Left colon (tissue), 2 donors: ENCODE results near the gene TAAR9. TPM values are rescaled to one million over a fixed set of nuclear protein-coding genes. Genes with fewer than 3 reads are reported as not detected.
"Not testable (repeated sequence)": the region's sequence is repeated elsewhere in the genome, so short reads cannot be mapped to it uniquely, and the experiment has no call there.

Experiments
- ATAC-seq: fragments of 200-7000 bp; cut with Tn5 transposase; one replicate; pipeline ENCODE4 v1.9.1; 2020; ENCODE audit warnings: mild to moderate bottlenecking, moderate library complexity
- DNase-seq, 2 donors: peaks; one replicate each; pipeline ENCODE4 v3.0.0-alpha.2; 2020
- intact Hi-C, 2 donors: fragments of 100-400 bp; cut with DNase I in 1 of 2; cut with micrococcal nuclease in 1 of 2; formaldehyde crosslinking; loops; one replicate each; pipeline versions ENCODE4 v1.11.2 to v1.14.0; 2022; cut with DNase I, micrococcal nuclease
- total RNA-seq, 2 donors: library from RNA; stranded (reverse); fragmentation: NEBNext Ultra II Directional; extraction: Animal tissue kit (Norgen Biotek cat#: 25700); gene quantifications; one replicate each; pipeline ENCODE4 v1.2.1, GENCODE V29; 2021
- donor health status: DM: no; HTN: no; CAD: no.
- donor health status: DM: yes; HTN: yes; CAD: no.

The TAAR9 gene
- total RNA-seq, 2 donors from 2014 or later, result not detected

- intact Hi-C loops, result no loop called here
- ATAC-seq (peak; percentile 94), DNase-seq (peak; percentile 89 to 91)
Measured at GRCh38 chr6:132512638-132513632, 25.1 kb upstream of the TAAR9 start, which contains the start of gene STX7. TSS of gene STX7 (minus strand) at chr6:132513116. CDS start at chr6:132503530, 9,586 bp downstream.

GRCh38 chr6:132513831-132514545 is 24.1 kb upstream of the TAAR9 start:
- no peak for DNase-seq

GRCh38 chr6:132515386-132515785 is 22.7 kb upstream of the TAAR9 start:
- DNase-seq, result no peak
- intact Hi-C loops, result no loop called here
- ATAC-seq, result no peak

More at GRCh38 chr6:132513831-132514545, 24.1 kb upstream of the TAAR9 start:
- intact Hi-C loops, result no loop called here
- ATAC-seq, result no peak

GRCh38 chr6:132520953-132521352 is 17.1 kb upstream of the TAAR9 start:
- ATAC-seq, result no peak
- intact Hi-C loops, result no loop called here
- no peak for DNase-seq

- intact Hi-C loops, result no loop called here
- DNase-seq (no peak), ATAC-seq (no peak)
Measured at GRCh38 chr6:132524646-132525045, 13.4 kb upstream of the TAAR9 start.

- intact Hi-C loops, result no loop called here
- ATAC-seq (no peak), DNase-seq (no peak)
Measured at GRCh38 chr6:132525866-132526265, 12.2 kb upstream of the TAAR9 start.

- intact Hi-C loops, result no loop called here
- DNase-seq, result no peak
- no peak for ATAC-seq
Measured at GRCh38 chr6:132526461-132526860, 11.6 kb upstream of the TAAR9 start.

GRCh38 chr6:132527791-132528190 is 10.3 kb upstream of the TAAR9 start:
- peak; percentile 58 for ATAC-seq

GRCh38 chr6:132530293-132530974 is 7.6 kb upstream of the TAAR9 start:
- ATAC-seq (peak; percentile 79), DNase-seq (peak; percentile 39 to 47)
- intact Hi-C loops, result no loop called here

More at GRCh38 chr6:132527791-132528190, 10.3 kb upstream of the TAAR9 start:
- intact Hi-C loops, result no loop called here
- DNase-seq, result no peak

GRCh38 chr6:132534546-132534945 is 3.5 kb upstream of the TAAR9 start:
- intact Hi-C loops, DNase-seq, ATAC-seq: not testable (repeated sequence)

GRCh38 chr6:132537145-132537544 is 932 bp upstream of the TAAR9 start:
- intact Hi-C loops, result no loop called here
- no peak for ATAC-seq
- no peak for DNase-seq

- DNase-seq, result no peak
- ATAC-seq, result no peak
- intact Hi-C loops, result no loop called here
Measured at GRCh38 chr6:132544826-132545225, 6.7 kb downstream of the TAAR9 start.

GRCh38 chr6:132548746-132549463 is 10.8 kb downstream of the TAAR9 start:
- no peak for DNase-seq
- ATAC-seq, result no peak
- intact Hi-C loops, result no loop called here

GRCh38 chr6:132551214-132551613 is 13.1 kb downstream of the TAAR9 start:
- intact Hi-C loops, result no loop called here
- DNase-seq, result no peak
- no peak for ATAC-seq

GRCh38 chr6:132552372-132552771 is 14.3 kb downstream of the TAAR9 start, which contains the start of gene TAAR8:
TSS of gene TAAR8 (plus strand) at chr6:132552672. CDS start at chr6:132552693, 21 bp downstream.
- intact Hi-C loops, result no loop called here

GRCh38 chr6:132560087-132560486 is 22.0 kb downstream of the TAAR9 start:
- DNase-seq, intact Hi-C loops, ATAC-seq: not testable (repeated sequence)

More at GRCh38 chr6:132552372-132552771, 14.3 kb downstream of the TAAR9 start, which contains the start of gene TAAR8:
- ATAC-seq (no peak), DNase-seq (no peak)

GRCh38 chr6:132566404-132566803 is 28.3 kb downstream of the TAAR9 start:
- ATAC-seq, result no peak
- intact Hi-C loops, result no loop called here
- DNase-seq, result no peak

- ATAC-seq (no peak), DNase-seq (no peak)
- intact Hi-C loops, result no loop called here
Measured at GRCh38 chr6:132567566-132567965, 29.5 kb downstream of the TAAR9 start.
